Thoracic aorta (tissue), 2 donors: ENCODE results near the gene NUMBL. TPM values are rescaled to one million over a fixed set of nuclear protein-coding genes. Genes with fewer than 3 reads are reported as not detected.

Experiments
- ATAC-seq: fragments of 150-250 bp; one replicate; pipeline ENCODE4 v1.8.0; 2017; ENCODE audit warnings: low read depth; ENCODE audit not compliant: insufficient number of reproducible peaks, low FRiP score
- DNase-seq: peaks from one replicate; pipeline ENCODE4 v3.0.0-alpha.2; 2020; ENCODE audit warnings: low spot score
- H3K27ac ChIP-seq, 2 donors: fragments of 200-600 bp; sonication (generic); 1 replicate in 1 of 2; 2 replicates in 1 of 2; pipeline ENCODE4 v1.5.1; 2016; ENCODE audit warnings: mild to moderate bottlenecking in 2 of 2, moderate library complexity in 2 of 2
- H3K27me3 ChIP-seq: fragments of 200-600 bp; sonication (generic); replicated peaks from 2 replicates; pipeline ENCODE4 v1.6.0; 2016; ENCODE audit warnings: mild to moderate bottlenecking; ENCODE audit not compliant: insufficient read depth
- H3K36me3 ChIP-seq: fragments of 200-600 bp; sonication (generic); one replicate; pipeline ENCODE4 v1.5.1; 2016
- H3K4me1 ChIP-seq, 2 donors: fragments of 200-600 bp; sonication (generic); 1 replicate in 1 of 2; 2 replicates in 1 of 2; pipeline versions ENCODE4 v1.5.1 to v1.6.0; 2016; ENCODE audit warnings: low read depth in 2 of 2, mild to moderate bottlenecking in 1 of 2; ENCODE audit not compliant: control insufficient read depth in 1 of 2
- H3K4me3 ChIP-seq: fragments of 200-600 bp; sonication (generic); 2 replicates; pipeline ENCODE4 v1.5.1; 2016; ENCODE audit warnings: mild to moderate bottlenecking
- H3K9me3 ChIP-seq: fragments of 200-600 bp; sonication (generic); 2 replicates; pipeline ENCODE4 v1.5.1; 2016
- total RNA-seq, 2 donors: library from RNA; depleted of rRNA; stranded (reverse); fragments of >200 nt; gene quantifications; one replicate each; pipeline versions ENCODE4 v1.1.0 to v1.2.3, GENCODE V29; 2016
- TF ChIP-seq, protein P1 (sequence below): fragments of 200-600 bp; sonication (generic); IDR thresholded peaks from one replicate; pipeline ENCODE4 v1.5.1; 2019; ENCODE audit warnings: antibody characterized with exemption

Gene NUMBL
- total RNA-seq, 2 donors from 2014 or later = 101 to 133 TPM

DNA sequence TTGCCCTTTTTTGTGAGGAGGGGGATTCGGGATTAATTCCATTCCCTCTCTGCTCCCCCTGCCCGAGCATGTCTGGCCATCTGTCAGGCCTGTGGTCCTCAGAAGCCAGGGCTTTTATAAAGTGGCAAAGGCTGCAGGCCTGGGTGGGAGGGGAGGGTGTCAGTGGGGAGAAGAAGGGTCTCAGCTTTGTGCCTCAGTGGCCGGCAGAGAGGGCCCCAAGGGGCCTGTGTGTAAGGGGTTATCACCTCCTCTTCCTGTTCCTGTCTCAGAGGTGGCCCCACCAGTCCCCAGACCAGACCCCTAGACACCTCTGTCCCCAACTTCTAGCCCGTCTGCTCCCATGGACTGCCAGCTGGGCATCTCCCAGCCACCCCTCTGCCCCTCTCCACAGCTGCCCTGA, 3.4 kb upstream of the NUMBL start:
- no peaks in the 10 kb centered on the region for H3K9me3 ChIP-seq
- ATAC-seq (no peak), DNase-seq (no peak)
- no peak overlapping the region for H3K4me3 ChIP-seq
- H3K27ac ChIP-seq = no peak overlapping the region
- H3K4me1 ChIP-seq = peaks cover 0 to 12% of the 10 kb centered on the region in 2 donors
- H3K27me3 ChIP-seq = no peaks in the 10 kb centered on the region
- peaks cover 8% of the 10 kb centered on the region for H3K36me3 ChIP-seq
- TF ChIP-seq, protein P1, sequence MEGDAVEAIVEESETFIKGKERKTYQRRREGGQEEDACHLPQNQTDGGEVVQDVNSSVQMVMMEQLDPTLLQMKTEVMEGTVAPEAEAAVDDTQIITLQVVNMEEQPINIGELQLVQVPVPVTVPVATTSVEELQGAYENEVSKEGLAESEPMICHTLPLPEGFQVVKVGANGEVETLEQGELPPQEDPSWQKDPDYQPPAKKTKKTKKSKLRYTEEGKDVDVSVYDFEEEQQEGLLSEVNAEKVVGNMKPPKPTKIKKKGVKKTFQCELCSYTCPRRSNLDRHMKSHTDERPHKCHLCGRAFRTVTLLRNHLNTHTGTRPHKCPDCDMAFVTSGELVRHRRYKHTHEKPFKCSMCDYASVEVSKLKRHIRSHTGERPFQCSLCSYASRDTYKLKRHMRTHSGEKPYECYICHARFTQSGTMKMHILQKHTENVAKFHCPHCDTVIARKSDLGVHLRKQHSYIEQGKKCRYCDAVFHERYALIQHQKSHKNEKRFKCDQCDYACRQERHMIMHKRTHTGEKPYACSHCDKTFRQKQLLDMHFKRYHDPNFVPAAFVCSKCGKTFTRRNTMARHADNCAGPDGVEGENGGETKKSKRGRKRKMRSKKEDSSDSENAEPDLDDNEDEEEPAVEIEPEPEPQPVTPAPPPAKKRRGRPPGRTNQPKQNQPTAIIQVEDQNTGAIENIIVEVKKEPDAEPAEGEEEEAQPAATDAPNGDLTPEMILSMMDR = no peak

DNA sequence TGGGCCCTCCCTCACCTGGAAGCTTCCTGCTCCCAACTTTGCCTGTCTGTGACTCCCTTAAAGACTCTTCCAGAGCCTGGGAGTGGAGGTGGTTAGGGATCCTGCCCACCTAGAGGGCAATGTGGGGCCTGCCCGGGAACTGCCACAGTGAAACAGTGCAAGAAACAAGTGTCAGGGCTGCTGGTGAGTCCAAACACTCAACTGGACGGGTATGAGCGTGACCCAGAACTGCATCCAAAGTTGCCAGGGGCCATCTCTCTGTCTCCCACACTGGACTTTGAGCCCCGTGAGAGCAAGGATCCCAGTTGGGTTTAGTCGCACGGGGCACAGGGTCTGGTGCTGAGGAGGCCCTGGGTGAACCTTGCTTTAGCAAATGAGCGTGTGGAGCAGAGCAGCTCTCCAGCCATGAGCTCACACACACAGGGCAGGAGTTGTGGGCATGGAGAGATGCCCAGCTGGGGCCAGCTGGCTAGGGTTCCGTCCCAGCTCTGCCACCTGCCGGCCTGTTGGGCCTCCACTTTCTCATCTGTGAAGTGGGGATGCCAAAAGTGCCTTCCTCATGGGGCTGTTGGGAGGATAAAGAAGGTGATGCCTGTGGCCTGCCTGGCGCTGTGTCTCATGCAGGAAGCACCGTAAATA, 2.8 kb upstream of the NUMBL start:
- no peaks in the 10 kb centered on the region for H3K9me3 ChIP-seq
- H3K4me1 ChIP-seq = peaks cover 3 to 18% of the 10 kb centered on the region in 2 donors
- TF ChIP-seq, protein P1 = no peak
- no peaks in the 10 kb centered on the region for H3K27me3 ChIP-seq
- no peak overlapping the region for H3K27ac ChIP-seq
- DNase-seq = no peak
- H3K4me3 ChIP-seq = no peak overlapping the region
- no peak for ATAC-seq
- peaks cover 8% of the 10 kb centered on the region for H3K36me3 ChIP-seq

DNA sequence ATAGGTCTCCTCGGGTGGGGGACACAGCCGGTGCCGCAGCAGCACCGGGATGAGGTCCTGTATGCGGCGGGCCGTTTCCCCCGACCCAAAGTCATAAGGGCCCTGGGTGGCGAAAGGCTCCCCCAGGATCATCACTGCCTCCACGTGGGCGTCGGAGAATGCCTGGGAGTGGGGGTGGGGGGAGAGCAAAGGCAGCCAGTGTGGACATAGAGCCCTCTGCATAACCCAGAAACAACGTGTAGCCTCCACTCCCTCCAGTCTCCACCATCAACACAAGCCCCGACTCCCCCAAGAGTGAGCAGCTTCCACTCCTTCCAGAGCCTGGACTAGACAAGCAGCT, 1.7 kb upstream of the NUMBL start:
- no peak for ATAC-seq
- H3K27ac ChIP-seq = no peak overlapping the region
- H3K36me3 ChIP-seq = peaks cover 8% of the 10 kb centered on the region
- no peak for DNase-seq
- peaks cover 3 to 29% of the 10 kb centered on the region in 2 donors for H3K4me1 ChIP-seq
- H3K27me3 ChIP-seq = no peaks in the 10 kb centered on the region
- H3K4me3 ChIP-seq = no peak overlapping the region
- H3K9me3 ChIP-seq = no peaks in the 10 kb centered on the region
- TF ChIP-seq, protein P1 = no peak

DNA sequence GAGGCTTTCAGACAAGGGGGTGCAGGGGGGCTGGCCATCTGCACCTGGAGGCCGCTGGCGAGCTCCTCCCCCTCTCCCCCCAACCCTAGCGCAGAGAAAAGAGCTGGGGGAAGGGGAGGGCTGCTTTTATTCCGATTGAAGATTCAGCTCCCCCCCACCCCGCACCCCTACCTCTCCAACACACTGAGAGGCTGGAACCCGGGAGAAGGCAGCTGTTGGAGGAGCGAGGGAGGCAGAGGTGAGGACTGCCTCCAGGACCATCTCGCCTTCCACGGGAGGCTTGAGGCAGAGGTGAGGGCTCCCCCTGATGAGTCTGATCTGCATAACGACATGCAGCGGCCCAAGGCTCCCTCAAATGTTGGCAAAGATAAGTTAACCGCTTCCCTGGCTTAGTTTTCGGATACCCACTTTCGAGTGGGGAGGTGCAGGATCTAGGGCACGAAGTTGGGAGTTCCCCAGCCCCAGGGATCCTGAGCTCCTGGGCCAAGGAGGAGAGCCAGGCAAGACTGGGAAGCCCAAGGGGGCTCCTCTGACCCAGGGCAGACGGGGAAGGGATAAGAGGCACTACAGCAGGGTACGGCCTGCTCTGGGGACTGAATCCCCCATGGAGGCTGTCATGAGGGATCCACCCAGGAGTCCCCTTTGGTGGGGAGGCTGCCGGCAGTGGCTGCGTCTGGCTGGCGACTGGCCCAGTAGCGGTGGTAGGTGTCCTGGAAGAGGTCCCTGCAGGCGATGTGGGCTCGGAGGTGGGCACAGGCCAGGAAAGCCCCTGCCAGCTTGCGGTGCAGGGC, 1.2 kb upstream of the NUMBL start:
- Histone ChIP-seq H3K4me1 (peaks cover 3 to 32% of the 10 kb centered on the region in 2 donors), H3K27me3 (no peaks in the 10 kb centered on the region), H3K9me3 (no peaks in the 10 kb centered on the region), H3K27ac (peak overlapping the region; percentile 91 to 97), H3K4me3 (peak overlapping the region; percentile 96), H3K36me3 (peaks cover 8% of the 10 kb centered on the region)
- ATAC-seq = no peak
- no peak for DNase-seq
- TF ChIP-seq, protein P1 = no peak

DNA sequence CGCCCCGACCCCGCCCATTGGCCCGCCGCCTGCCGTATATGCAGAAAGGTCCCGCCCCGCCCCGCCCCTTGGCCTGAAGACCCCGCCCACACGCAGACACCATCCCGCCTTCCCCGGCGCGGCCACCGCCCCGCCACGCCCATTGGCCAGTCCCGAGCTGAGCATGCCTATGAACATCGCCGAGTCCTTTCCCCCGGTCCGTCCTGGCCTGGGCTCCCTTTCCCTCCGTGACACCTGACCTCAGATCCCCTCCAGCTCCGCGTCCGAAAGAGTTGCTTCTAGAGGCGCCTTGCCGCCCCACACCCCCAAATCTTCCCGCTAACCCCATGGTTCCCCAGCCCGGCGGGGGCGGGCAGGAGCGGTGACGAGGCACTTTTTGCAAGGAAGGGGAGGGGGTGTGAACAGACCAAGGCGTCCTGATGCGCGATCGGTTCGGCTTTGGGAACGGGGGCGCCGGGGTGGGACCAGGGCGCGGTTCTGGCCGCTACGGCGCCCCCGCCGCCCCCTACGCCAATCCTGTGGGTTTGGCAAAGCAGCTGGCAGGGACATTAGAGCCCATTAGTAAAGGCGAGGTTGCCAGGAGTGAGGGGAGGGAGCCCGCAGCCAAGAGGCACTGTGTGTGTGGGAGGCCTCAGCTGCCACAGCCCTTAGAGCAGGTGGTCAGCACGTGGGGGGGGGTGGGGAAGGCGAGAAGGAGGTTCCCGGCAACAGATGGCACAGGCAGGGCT, 406 bp upstream of the NUMBL start:
- H3K4me3 ChIP-seq = peak overlapping the region; percentile 96
- no peaks in the 10 kb centered on the region for H3K27me3 ChIP-seq
- TF ChIP-seq, protein P1 = no peak
- H3K4me1 ChIP-seq = peaks cover 3 to 32% of the 10 kb centered on the region in 2 donors
- H3K36me3 ChIP-seq = peaks cover 10% of the 10 kb centered on the region
- peak overlapping the region; percentile 91 to 97 for H3K27ac ChIP-seq
- ATAC-seq (peak; percentile 71), DNase-seq (peak; percentile 89)
- H3K9me3 ChIP-seq = no peaks in the 10 kb centered on the region
